H1 (cell line): ENCODE measurements around the gene IPO11. TPM values are rescaled to one million over a fixed set of nuclear protein-coding genes. Genes with fewer than 3 reads are reported as not detected.

Experiments
- CTCF ChIA-PET: fragments of 300-600 bp; sonication (Branson Sonifier 250); formaldehyde crosslinking; loops from one replicate; lab custom pipeline; 2021; ENCODE audit not compliant: partially characterized antibody; lab: Charles Lee
- POLR2A ChIA-PET: fragments of 300-600 bp; sonication (Branson Sonifier 250); formaldehyde crosslinking; loops from one replicate; lab custom pipeline; 2021; ENCODE audit warnings: inconsistent platforms; ENCODE audit not compliant: partially characterized antibody; lab: Charles Lee
- DNase-seq, 2 experiments: peaks; one replicate each; pipeline versions ENCODE4 v3.0.0 to v3.0.0-alpha.2; 2010 to 2022; ENCODE audit warnings: low spot score in 2 of 2, low read depth in 1 of 2, mixed read lengths in 1 of 2
- FAIRE-seq: peaks from 2 replicates; lab custom pipeline; 2011; peaks lifted over from hg19 to GRCh38; lab: Jason Lieb, UNC
- H2AFZ ChIP-seq: 2 replicates; pipeline ENCODE4 v1.8.1; 2012; ENCODE audit warnings: low read length, inconsistent platforms
- H2AK5ac ChIP-seq: 2 replicates; pipeline ENCODE4 v1.6.1; 2013; ENCODE audit warnings: low read depth, low read length
- H2BK120ac ChIP-seq: replicated peaks from 2 replicates; pipeline ENCODE3; 2013; ENCODE audit warnings: low read depth, low read length, inconsistent platforms
- H2BK12ac ChIP-seq: 2 replicates; pipeline ENCODE4 v1.6.1; 2013; ENCODE audit warnings: low read depth, low read length
- H2BK15ac ChIP-seq: 2 replicates; pipeline ENCODE4 v1.6.1; 2013; ENCODE audit warnings: low read length
- H2BK20ac ChIP-seq: 2 replicates; pipeline ENCODE4 v1.6.1; 2013; ENCODE audit warnings: low read length
- H2BK5ac ChIP-seq: 2 replicates; pipeline ENCODE4 v1.6.1; 2013; ENCODE audit warnings: low read depth, low read length
- H3K14ac ChIP-seq: 2 replicates; pipeline ENCODE4 v1.6.1; 2013; ENCODE audit warnings: inconsistent platforms; ENCODE audit not compliant: insufficient read length
- H3K18ac ChIP-seq: 2 replicates; pipeline ENCODE4 v1.6.1; 2013; ENCODE audit warnings: low read length; ENCODE audit errors: extremely low read depth
- H3K23ac ChIP-seq: 2 replicates; pipeline ENCODE4 v1.6.1; 2013; ENCODE audit warnings: inconsistent platforms; ENCODE audit not compliant: insufficient read length
- H3K23me2 ChIP-seq: 2 replicates; pipeline ENCODE4 v1.6.1; 2013; ENCODE audit warnings: low read depth, low read length
- H3K27ac ChIP-seq: 2 replicates; pipeline ENCODE4 v1.6.1; 2011; ENCODE audit warnings: low read depth, low read length, inconsistent platforms
- H3K27me3 ChIP-seq, 4 experiments: replicated peaks in 1 of 4; 1 replicate in 1 of 4; 2 replicates in 3 of 4; pipeline versions ENCODE4 v1.6.1 to v1.8.1; 2011 to 2013; ENCODE audit warnings: low read length in 3 of 4, mild to moderate bottlenecking in 3 of 4, inconsistent platforms in 2 of 4, mixed read lengths in 2 of 4, moderate library complexity in 1 of 4; ENCODE audit not compliant: control insufficient read depth in 3 of 4, insufficient read depth in 3 of 4; ENCODE audit errors: extremely low read depth in 1 of 4
- H3K36me3 ChIP-seq, 4 experiments: 2 replicates each; pipeline versions ENCODE4 v1.6.1 to v1.8.1; 2011 to 2013; ENCODE audit warnings: mild to moderate bottlenecking in 4 of 4, low read length in 3 of 4, moderate library complexity in 2 of 4, control low read depth in 1 of 4, inconsistent platforms in 1 of 4; ENCODE audit not compliant: insufficient read depth in 4 of 4, control insufficient read depth in 2 of 4
- H3K4ac ChIP-seq: replicated peaks from 2 replicates; pipeline ENCODE3; 2013; ENCODE audit warnings: low read length, low read depth, mixed read lengths, inconsistent platforms; ENCODE audit not compliant: insufficient read length
- H3K4me1 ChIP-seq, 4 experiments: replicated peaks in 1 of 4; 1 replicate in 1 of 4; 2 replicates in 3 of 4; pipeline versions ENCODE4 v1.6.1 to v1.8.1; 2011 to 2013; ENCODE audit warnings: low read length in 3 of 4, inconsistent platforms in 2 of 4, mixed read lengths in 1 of 4; ENCODE audit not compliant: insufficient read depth in 4 of 4, control insufficient read depth in 3 of 4
- H3K4me2 ChIP-seq, 2 experiments: 2 replicates each; pipeline versions ENCODE4 v1.6.1 to v1.8.1; 2011 to 2013; ENCODE audit warnings: low read depth in 2 of 2, low read length in 2 of 2, control low read depth in 1 of 2, inconsistent platforms in 1 of 2, mild to moderate bottlenecking in 1 of 2; ENCODE audit not compliant: insufficient read depth in 1 of 2
- H3K4me3 ChIP-seq, 4 experiments: fragments of 200-600, 300-600 bp in 1 of 4; sonication (generic), shearing (Covaris generic), sonication (Bioruptor Twin) in 1 of 4; 2 replicates each; pipeline versions ENCODE4 v1.5.1 to v1.8.1; 2011 to 2016; ENCODE audit warnings: low read length in 4 of 4, low read depth in 3 of 4, control low read depth in 2 of 4, inconsistent platforms in 2 of 4, mild to moderate bottlenecking in 2 of 4, mixed read lengths in 1 of 4, moderate library complexity in 1 of 4; ENCODE audit not compliant: insufficient read depth in 2 of 4; ENCODE audit errors: extremely low read depth in 1 of 4
- H3K56ac ChIP-seq: replicated peaks from 2 replicates; pipeline ENCODE3; 2013; ENCODE audit warnings: low read depth, mild to moderate bottlenecking, mixed read lengths, low read length, inconsistent platforms; ENCODE audit not compliant: insufficient read length
- H3K79me1 ChIP-seq: 2 replicates; pipeline ENCODE4 v1.6.1; 2013; ENCODE audit warnings: low read depth, low read length, control low read depth
- H3K79me2 ChIP-seq, 2 experiments: 2 replicates each; pipeline versions ENCODE4 v1.6.1 to v1.8.1; 2012 to 2013; ENCODE audit warnings: low read length in 2 of 2, mild to moderate bottlenecking in 2 of 2, inconsistent platforms in 1 of 2; ENCODE audit not compliant: insufficient read depth in 2 of 2, control insufficient read depth in 1 of 2
- H3K9ac ChIP-seq, 4 experiments: replicated peaks in 1 of 4; 1 replicate in 1 of 4; 2 replicates in 3 of 4; pipeline versions ENCODE4 v1.6.1 to v1.8.1; 2011 to 2013; ENCODE audit warnings: low read depth in 3 of 4, low read length in 3 of 4, control low read depth in 2 of 4, mild to moderate bottlenecking in 2 of 4, moderate library complexity in 2 of 4, inconsistent platforms in 1 of 4; ENCODE audit errors: extremely low read depth in 1 of 4
- H3K9me3 ChIP-seq, 2 experiments: 2 replicates each; pipeline versions ENCODE4 v1.6.1 to v1.8.1; 2012 to 2013; ENCODE audit warnings: mild to moderate bottlenecking in 2 of 2, moderate library complexity in 2 of 2, control low read depth in 1 of 2, inconsistent platforms in 1 of 2, low read depth in 1 of 2, low read length in 1 of 2, mixed read lengths in 1 of 2; ENCODE audit not compliant: insufficient read depth in 2 of 2
- H4K20me1 ChIP-seq, 2 experiments: replicated peaks in 1 of 2; 2 replicates each; pipeline versions ENCODE3 to v1.8.1; 2011 to 2013; ENCODE audit warnings: inconsistent platforms in 2 of 2, low read length in 2 of 2, mild to moderate bottlenecking in 1 of 2; ENCODE audit not compliant: insufficient read depth in 2 of 2, control insufficient read depth in 1 of 2
- H4K5ac ChIP-seq: 2 replicates; pipeline ENCODE4 v1.6.1; 2013; ENCODE audit warnings: low read length, low read depth, mixed read lengths, inconsistent platforms; ENCODE audit not compliant: insufficient read length
- H4K8ac ChIP-seq: 2 replicates; pipeline ENCODE4 v1.8.0; 2013; ENCODE audit warnings: mild to moderate bottlenecking, moderate library complexity, low read length, inconsistent platforms; ENCODE audit not compliant: insufficient read depth; ENCODE audit errors: extremely low read depth
- H4K91ac ChIP-seq: replicated peaks from 2 replicates; pipeline ENCODE3; 2013; ENCODE audit warnings: low read length, mixed read lengths, inconsistent platforms; ENCODE audit not compliant: insufficient read length
- EZH2 ChIP-seq: fragments of 200-600 bp; sonication (generic); IDR thresholded peaks from 2 replicates; pipeline ENCODE4 v1.7.1; 2012; ENCODE audit warnings: low read depth, mild to moderate bottlenecking, moderate library complexity, low read length, inconsistent platforms; ENCODE audit not compliant: severe bottlenecking
- KDM4A ChIP-seq: IDR thresholded peaks from one replicate; pipeline ENCODE4 v1.7.1; 2012; ENCODE audit warnings: low read depth, mild to moderate bottlenecking, moderate library complexity, low read length, inconsistent platforms; ENCODE audit not compliant: severe bottlenecking
- MAFK ChIP-seq: IDR thresholded peaks from 2 replicates; pipeline ENCODE4 v1.6.1; 2012; ENCODE audit warnings: low read depth, mild to moderate bottlenecking, improper control_type of control experiment, low read length
- NANOG ChIP-seq: IDR thresholded peaks from 2 replicates; pipeline ENCODE4 v1.6.1; 2011; ENCODE audit warnings: low read length, low read depth, mild to moderate bottlenecking, inconsistent platforms; ENCODE audit not compliant: insufficient read depth, poor library complexity, severe bottlenecking
- RNF2 ChIP-seq: fragments of 200-900, 300-1000 bp; sonication (generic); IDR thresholded peaks from 2 replicates; pipeline ENCODE4 v1.7.1; 2016; ENCODE audit warnings: borderline replicate concordance, low read depth, mild to moderate bottlenecking, antibody characterized with exemption, low read length; ENCODE audit not compliant: poor library complexity, severe bottlenecking; ENCODE audit errors: missing control alignments
- SIRT6 ChIP-seq: IDR thresholded peaks from one replicate; pipeline ENCODE4 v1.7.1; 2012; ENCODE audit warnings: low read length, inconsistent platforms
- TBP ChIP-seq: IDR thresholded peaks from 2 replicates; pipeline ENCODE4 v1.6.1; 2011; ENCODE audit warnings: low read depth, low read length, improper control_type of control experiment
- ZNF274 ChIP-seq: IDR thresholded peaks from 2 replicates; pipeline ENCODE4 v1.7.0; 2012; ENCODE audit warnings: low read length, borderline replicate concordance; ENCODE audit errors: extremely low read depth
- WGBS, 2 experiments: shearing (Covaris generic) in 1 of 2; methylation state at CpG; one replicate each; pipeline versions ENCODE4 v1.1.6 to v1.1.7; 2013 to 2015; ENCODE audit warnings: low lambda C conversion rate in 2 of 2, mixed read lengths in 2 of 2, inconsistent platforms in 1 of 2, low coverage in 1 of 2, missing lambda C conversion rate in 1 of 2; ENCODE audit not compliant: insufficient replicate concordance in 2 of 2, insufficient coverage in 1 of 2, insufficient read length in 1 of 2; ENCODE audit errors: extremely low coverage in 1 of 2, missing lambda C conversion rate in 1 of 2; 5-methylcytosine and 5-hydroxymethylcytosine counted together
- polyA plus RNA-seq, 7 experiments: library from polyadenylated mRNA; depleted of rRNA in 3 of 7; stranded (reverse) in 5 of 7; unstranded in 2 of 7; fragments of >200 nt in 5 of 7; fragments of 200-250 nt in 2 of 7; gene quantifications; 1 replicate in 5 of 7; 2 replicates in 1 of 7; 4 replicates in 1 of 7; pipeline versions ENCODE4 v1.2.1 to v1.2.3, GENCODE V29; 2011 to 2013; ENCODE audit warnings: missing spikeins in 2 of 7, mixed read lengths in 2 of 7
- total RNA-seq: library from RNA; stranded (reverse); fragmentation: NEBNext Ultra II Directional; extraction: Animal tissue kit (Norgen Biotek cat#: 25700); gene quantifications from 2 replicates; pipeline ENCODE4 v1.2.1, GENCODE V29; 2021

The IPO11 gene
- total and polyA plus RNA-seq, 2 of the 8 experiments (the other 6 are each of a cell fraction or from before 2014, with no cell fraction given) = 23.6 to 64.4 TPM

GRCh38 chr5:62483556-62483955 is 71.0 kb downstream of the IPO11 start:
- TF ChIP-seq KDM4A (no peak), TBP (no peak), EZH2 (no peak), SIRT6 (no peak), RNF2 (no peak), NANOG (no peak), MAFK (no peak), ZNF274 (no peak)
- Histone ChIP-seq H3K27ac (no peak overlapping the region), H3K4me2 (no peak overlapping the region), H4K91ac (no peak overlapping the region), H3K27me3 (no peaks in the 10 kb centered on the region), H2BK120ac (no peak overlapping the region), H3K18ac (no peak overlapping the region), H4K8ac (no peak overlapping the region), H3K56ac (no peak overlapping the region), H2AFZ (no peak overlapping the region), H3K14ac (no peak overlapping the region), H2BK15ac (no peak overlapping the region), H3K36me3 (peaks cover 0 to 7% (median 3%) of the 10 kb centered on the region in 4 experiments; a peak in 2 of 8 replicates), H3K4me1 (no peaks in the 10 kb centered on the region), H2BK20ac (no peak overlapping the region), H3K9ac (no peak overlapping the region), H3K79me2 (no peaks in the 10 kb centered on the region), H2BK12ac (no peak overlapping the region), H2BK5ac (no peak overlapping the region), H4K5ac (no peak overlapping the region), H3K4ac (no peak overlapping the region), H3K23me2 (no peaks in the 10 kb centered on the region), H2AK5ac (no peak overlapping the region), H3K9me3 (no peaks in the 10 kb centered on the region), H3K4me3 (no peak overlapping the region), H3K23ac (no peak overlapping the region), H3K79me1 (no peaks in the 10 kb centered on the region), H4K20me1 (no peaks in the 10 kb centered on the region)
- 92% methylated on average over 2 of the region's 2 CpGs; no CpG with 5 or more reads in 1 of the 2 experiments for WGBS, 2 experiments
- POLR2A ChIA-PET = no interaction called here
- DNase-seq = no peak
- no peak for FAIRE-seq
- CTCF ChIA-PET = interaction anchor here (1.5 to 1.7 kb wide), 3 partner anchors 8 to 40 kb away, joined by 5 to 8 read pairs (median 5); no protein-coding TSS in a partner anchor
